SH-SY5Y (cell line): ENCODE data around the gene RANBP3L.

ENCODE experiments used
- GATA2 ChIP-seq: IDR thresholded peaks from 2 replicates; pipeline ENCODE4 v1.6.1; 2011; ENCODE audit warnings: mild to moderate bottlenecking, low read depth, low read length
- GATA3 ChIP-seq: IDR thresholded peaks from 2 replicates; pipeline ENCODE4 v1.6.1; 2011; ENCODE audit warnings: low read depth, mild to moderate bottlenecking, low read length, moderate library complexity

DNA sequence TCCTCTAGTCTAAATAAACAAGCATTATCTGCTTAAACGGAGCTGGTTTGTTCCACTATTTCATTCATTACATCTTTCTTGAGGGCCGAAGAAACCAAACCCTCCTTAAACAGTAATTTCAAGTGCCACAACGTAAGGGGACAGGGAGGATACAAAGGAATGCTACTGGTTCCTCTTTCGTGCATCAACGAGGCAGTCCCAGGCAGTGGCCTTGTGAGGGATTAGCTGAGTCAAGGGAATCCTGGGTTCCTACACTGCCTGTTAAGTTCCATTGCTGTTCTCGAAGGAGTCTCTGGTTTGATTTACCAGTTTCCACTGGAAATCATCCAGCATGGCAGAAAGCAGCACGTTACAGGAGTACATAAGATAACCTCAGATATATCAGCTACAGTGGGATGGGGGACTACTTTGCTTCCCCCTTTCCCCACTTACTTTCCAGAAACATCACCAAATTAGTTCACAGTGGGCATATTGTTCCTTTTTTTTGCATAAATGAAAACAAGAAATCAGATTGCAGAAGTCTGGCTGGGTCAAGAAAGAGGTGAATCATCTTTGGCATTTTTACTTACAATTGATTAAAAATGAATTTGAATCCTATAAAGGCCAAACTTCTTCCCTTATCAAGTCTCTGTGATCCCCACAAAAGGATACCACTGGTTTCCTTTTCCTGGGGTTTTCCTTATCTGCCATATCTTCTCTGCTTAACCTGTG lies 2.5 kb upstream of the RANBP3L start:
- TF ChIP-seq GATA2: no peak
- TF ChIP-seq GATA3: no peak
